Naive thymus-derived CD4-positive, alpha-beta T cell (primary cell): Measurements from ENCODE around the gene BCCIP. TPM values are rescaled to one million over a fixed set of nuclear protein-coding genes. Genes with fewer than 3 reads are reported as not detected.
A peak's percentile ranks its signal among the peaks of the same experiment; 100 is the strongest.

Experiments used
- ATAC-seq: fragments of 150-1000 bp; cut with Tn5 transposase; 2 replicates; pipeline ENCODE4 v1.10.0; 2021; ENCODE audit warnings: mild to moderate bottlenecking, moderate library complexity
- CTCF ChIA-PET: fragments of 350-600 bp; sonication (Branson Sonifier 250); formaldehyde crosslinking; loops from one replicate; lab custom pipeline; 2021; ENCODE audit warnings: antibody characterized with exemption; lab: Charles Lee
- POLR2A ChIA-PET: fragments of 350-600 bp; sonication (Branson Sonifier 250); formaldehyde crosslinking; loops from one replicate; lab custom pipeline; 2021; ENCODE audit warnings: antibody characterized with exemption, inconsistent platforms; lab: Charles Lee
- DNase-seq, 9 donors: peaks; one replicate each; pipeline versions ENCODE4 v3.0.0 to v3.0.0-alpha.2; 2020 to 2022; ENCODE audit warnings: mixed read lengths in 1 of 9
- H3K27ac ChIP-seq: one replicate; pipeline ENCODE4 v1.7.0; 2013; ENCODE audit warnings: mild to moderate bottlenecking, low read depth, low read length, moderate library complexity
- H3K27me3 ChIP-seq, 2 donors: one replicate each; pipeline ENCODE4 v1.7.0; 2013; ENCODE audit warnings: low read length in 2 of 2, mild to moderate bottlenecking in 2 of 2, moderate library complexity in 2 of 2; ENCODE audit not compliant: control insufficient read depth in 2 of 2, insufficient read depth in 2 of 2
- H3K36me3 ChIP-seq, 3 experiments: 1 replicate in 2 of 3; 2 replicates in 1 of 3; pipeline ENCODE4 v1.7.0; 2013; ENCODE audit warnings: low read length in 3 of 3, mild to moderate bottlenecking in 3 of 3, moderate library complexity in 1 of 3; ENCODE audit not compliant: insufficient read depth in 3 of 3, control insufficient read depth in 2 of 3
- H3K4me1 ChIP-seq, 2 donors: one replicate each; pipeline ENCODE4 v1.7.0; 2013; ENCODE audit warnings: low read length in 2 of 2, mild to moderate bottlenecking in 2 of 2, moderate library complexity in 1 of 2; ENCODE audit not compliant: control insufficient read depth in 2 of 2, insufficient read depth in 2 of 2
- H3K4me3 ChIP-seq: 2 replicates; pipeline ENCODE4 v1.7.0; 2013; ENCODE audit warnings: mild to moderate bottlenecking, low read length
- H3K9me3 ChIP-seq, 3 experiments: 1 replicate in 2 of 3; 2 replicates in 1 of 3; pipeline ENCODE4 v1.7.0; 2013; ENCODE audit warnings: low read length in 3 of 3; ENCODE audit not compliant: control insufficient read depth in 2 of 3
- H3K27ac Mint-ChIP-seq, 9 donors: one replicate each; pipeline ENCODE4 v1.8.0; 2020 to 2022; ENCODE audit warnings: mixed read lengths in 9 of 9, mild to moderate bottlenecking in 8 of 9, moderate library complexity in 5 of 9, inconsistent platforms in 2 of 9
- H3K27me3 Mint-ChIP-seq, 5 donors: one replicate each; pipeline ENCODE4 v1.8.0; 2021 to 2022; ENCODE audit warnings: mixed read lengths in 5 of 5, mild to moderate bottlenecking in 1 of 5
- H3K36me3 Mint-ChIP-seq, 5 donors: one replicate each; pipeline ENCODE4 v1.8.0; 2020 to 2022; ENCODE audit warnings: mixed read lengths in 5 of 5, mild to moderate bottlenecking in 3 of 5, inconsistent platforms in 1 of 5
- H3K4me1 Mint-ChIP-seq, 7 donors: one replicate each; pipeline ENCODE4 v1.8.0; 2020 to 2022; ENCODE audit warnings: mixed read lengths in 7 of 7, mild to moderate bottlenecking in 3 of 7, inconsistent platforms in 1 of 7
- H3K4me3 Mint-ChIP-seq, 10 donors: one replicate each; pipeline ENCODE4 v1.8.0; 2020 to 2022; ENCODE audit warnings: mild to moderate bottlenecking in 10 of 10, mixed read lengths in 10 of 10, moderate library complexity in 6 of 10, inconsistent platforms in 2 of 10
- H3K9me3 Mint-ChIP-seq, 11 donors: one replicate each; pipeline ENCODE4 v1.8.0; 2020 to 2022; ENCODE audit warnings: mixed read lengths in 11 of 11, mild to moderate bottlenecking in 4 of 11, inconsistent platforms in 1 of 11, moderate library complexity in 1 of 11
- intact Hi-C, 2 donors: fragments of 100-400 bp; cut with micrococcal nuclease; formaldehyde crosslinking; loops; one replicate each; pipeline ENCODE4 v1.15.1; 2023
- polyA plus RNA-seq, 2 donors: library from polyadenylated mRNA; unstranded; fragments of 300-500 nt; fragmentation: Illumina TruSeq; gene quantifications; one replicate each; pipeline ENCODE4 v1.2.3, GENCODE V29; 2021
- total RNA-seq, 6 experiments: library from RNA in 5 of 6; stranded (reverse) in 5 of 6; gene quantifications; 1 replicate in 5 of 6; 2 replicates in 1 of 6; pipeline ENCODE4 v1.2.3 and lab custom pipeline; 2021 to 2026

Gene BCCIP
- total and polyA plus RNA-seq, 7 experiments from 2014 or later: 31.3 to 105 (median 48.8) TPM

GRCh38 chr10:125838802-125839575 is 15.6 kb downstream of the BCCIP start:
- peak overlapping the region in 4 of 9 donors; percentile 20 to 67 (median 38) for H3K27ac Mint-ChIP-seq
- H3K4me3 Mint-ChIP-seq: no peak overlapping the region
- POLR2A ChIA-PET: no interaction called here

GRCh38 chr10:125840406-125840805 is 17.1 kb downstream of the BCCIP start:
- no peaks in the 10 kb centered on the region for H3K4me1 ChIP-seq
- H3K36me3 Mint-ChIP-seq: peaks cover 4 to 47% (median 15%) of the 10 kb centered on the region in 5 donors
- no peaks in the 10 kb centered on the region for H3K27me3 ChIP-seq
- no peaks in the 10 kb centered on the region for H3K9me3 ChIP-seq
- intact Hi-C loops: no loop called here
- H3K4me3 Mint-ChIP-seq: no peak overlapping the region
- ChIA-PET CTCF (no interaction called here), POLR2A (no interaction called here)
- H3K27ac ChIP-seq: no peak overlapping the region
- peaks cover 0 to 55% (median 5%) of the 10 kb centered on the region in 3 experiments for H3K36me3 ChIP-seq
- no peaks in the 10 kb centered on the region for H3K27me3 Mint-ChIP-seq
- H3K4me1 Mint-ChIP-seq: peaks cover 0 to 5% (median 0%) of the 10 kb centered on the region in 7 donors
- H3K9me3 Mint-ChIP-seq: no peaks in the 10 kb centered on the region
- ATAC-seq (no peak), DNase-seq (no peak)
- no peak overlapping the region for H3K4me3 ChIP-seq
- peak overlapping the region in 1 of 9 donors; percentile 24 for H3K27ac Mint-ChIP-seq

More at GRCh38 chr10:125838802-125839575, 15.6 kb downstream of the BCCIP start:
- Histone ChIP-seq H3K4me3 (no peak overlapping the region), H3K4me1 (no peaks in the 10 kb centered on the region), H3K9me3 (no peaks in the 10 kb centered on the region), H3K27me3 (no peaks in the 10 kb centered on the region), H3K27ac (no peak overlapping the region), H3K36me3 (peaks cover 3 to 61% (median 5%) of the 10 kb centered on the region in 3 experiments)
- H3K36me3 Mint-ChIP-seq: peaks cover 4 to 51% (median 17%) of the 10 kb centered on the region in 5 donors
- intact Hi-C loops: no loop called here
- H3K4me1 Mint-ChIP-seq: peaks cover 0 to 5% (median 0%) of the 10 kb centered on the region in 7 donors
- CTCF ChIA-PET: no interaction called here
- no peaks in the 10 kb centered on the region for H3K27me3 Mint-ChIP-seq
- DNase-seq (no peak), ATAC-seq (no peak)
- no peaks in the 10 kb centered on the region for H3K9me3 Mint-ChIP-seq

GRCh38 chr10:125840955-125841354 is 17.6 kb downstream of the BCCIP start:
- ATAC-seq: no peak
- Mint-ChIP-seq H3K27ac (peak overlapping the region in 1 of 9 donors; percentile 51), H3K27me3 (no peaks in the 10 kb centered on the region), H3K4me1 (peaks cover 0 to 5% (median 0%) of the 10 kb centered on the region in 7 donors), H3K36me3 (peaks cover 4 to 43% (median 10%) of the 10 kb centered on the region in 5 donors), H3K4me3 (no peak overlapping the region), H3K9me3 (no peaks in the 10 kb centered on the region)
- H3K4me3 ChIP-seq: no peak overlapping the region
- peaks cover 0 to 58% (median 5%) of the 10 kb centered on the region in 3 experiments for H3K36me3 ChIP-seq
- no peak for DNase-seq
- no peaks in the 10 kb centered on the region for H3K4me1 ChIP-seq
- intact Hi-C loops: no loop called here
- no peak overlapping the region for H3K27ac ChIP-seq
- no peaks in the 10 kb centered on the region for H3K9me3 ChIP-seq
- POLR2A ChIA-PET: no interaction called here
- H3K27me3 ChIP-seq: no peaks in the 10 kb centered on the region
- CTCF ChIA-PET: no interaction called here

GRCh38 chr10:125843603-125844329 is 20.4 kb downstream of the BCCIP start:
- no peaks in the 10 kb centered on the region for H3K4me1 ChIP-seq
- intact Hi-C loops: no loop called here
- DNase-seq (no peak), ATAC-seq (no peak)
- Mint-ChIP-seq H3K4me3 (no peak overlapping the region), H3K27ac (peak overlapping the region in 1 of 9 donors; percentile 56), H3K4me1 (no peaks in the 10 kb centered on the region), H3K36me3 (peaks cover 0 to 40% (median 5%) of the 10 kb centered on the region in 5 donors), H3K27me3 (no peaks in the 10 kb centered on the region), H3K9me3 (no peaks in the 10 kb centered on the region)
- ChIA-PET CTCF (no interaction called here), POLR2A (no interaction called here)
- no peak overlapping the region for H3K4me3 ChIP-seq
- H3K36me3 ChIP-seq: peaks cover 0 to 43% (median 5%) of the 10 kb centered on the region in 3 experiments
- H3K27ac ChIP-seq: no peak overlapping the region
- no peaks in the 10 kb centered on the region for H3K27me3 ChIP-seq
- no peaks in the 10 kb centered on the region for H3K9me3 ChIP-seq

GRCh38 chr10:125844751-125845221 is 21.4 kb downstream of the BCCIP start:
- Histone ChIP-seq H3K27ac (no peak overlapping the region), H3K4me3 (no peak overlapping the region), H3K4me1 (no peaks in the 10 kb centered on the region), H3K27me3 (no peaks in the 10 kb centered on the region), H3K36me3 (peaks cover 0 to 43% (median 5%) of the 10 kb centered on the region in 3 experiments), H3K9me3 (no peaks in the 10 kb centered on the region)
- no peaks in the 10 kb centered on the region for H3K9me3 Mint-ChIP-seq
- no peaks in the 10 kb centered on the region for H3K4me1 Mint-ChIP-seq
- POLR2A ChIA-PET: no interaction called here
- no peak overlapping the region for H3K4me3 Mint-ChIP-seq
- CTCF ChIA-PET: no interaction called here
- H3K27ac Mint-ChIP-seq: peak overlapping the region in 1 of 9 donors; percentile 6
- no peaks in the 10 kb centered on the region for H3K27me3 Mint-ChIP-seq
- peaks cover 0 to 36% (median 5%) of the 10 kb centered on the region in 5 donors for H3K36me3 Mint-ChIP-seq
- intact Hi-C loops: no loop called here
- no peak for ATAC-seq
- no peak for DNase-seq

GRCh38 chr10:125845617-125846016 is 22.3 kb downstream of the BCCIP start:
- no peaks in the 10 kb centered on the region for H3K4me1 ChIP-seq
- ChIA-PET POLR2A (no interaction called here), CTCF (no interaction called here)
- H3K4me3 ChIP-seq: no peak overlapping the region
- no peak overlapping the region for H3K4me3 Mint-ChIP-seq
- H3K4me1 Mint-ChIP-seq: no peaks in the 10 kb centered on the region
- H3K36me3 Mint-ChIP-seq: peaks cover 2 to 31% (median 9%) of the 10 kb centered on the region in 5 donors
- no peaks in the 10 kb centered on the region for H3K27me3 ChIP-seq
- H3K9me3 Mint-ChIP-seq: no peaks in the 10 kb centered on the region
- H3K27me3 Mint-ChIP-seq: no peaks in the 10 kb centered on the region
- DNase-seq: no peak
- no peak overlapping the region for H3K27ac ChIP-seq
- H3K36me3 ChIP-seq: peaks cover 0 to 35% (median 0%) of the 10 kb centered on the region in 3 experiments
- ATAC-seq: no peak
- intact Hi-C loops: no loop called here
- no peak overlapping the region for H3K27ac Mint-ChIP-seq
- H3K9me3 ChIP-seq: no peaks in the 10 kb centered on the region
